Measurements from ENCODE around the gene F2RL2.

Gene F2RL2

GRCh38 chr5:76615759-76616158 is 7.4 kb downstream of the F2RL2 start:
- Histone ChIP-seq H3K27ac (ENCODE audit: extremely low read depth, low read depth, low read length) (no peak overlapping the region), H3K9me3 (ENCODE audit: control insufficient read depth, insufficient read depth, low read depth, low read length) (no peaks in the 10 kb centered on the region), H3K36me3 (ENCODE audit: control insufficient read depth in 2 of 2, insufficient read depth in 1 of 2, low read length in 2 of 2) (no peaks in the 10 kb centered on the region), H3K4me1 (ENCODE audit: control insufficient read depth, insufficient read depth, low read length) (0 out of 2 replicates have a peak, but pooled peaks cover 3% of the 10 kb centered on the region), H3K4me3 (ENCODE audit: low read depth, low read length) (no peak overlapping the region)
- POLR2A ChIA-PET, result no interaction called here
- CTCF ChIA-PET, result interaction anchor here (0.9 to 3.3 kb wide), 5 partner anchors 12 to 159 kb away, joined by 3 to 10 read pairs (median 3); no protein-coding TSS in a partner anchor
- TF ChIP-seq ZNF280C (tag by site-specific recombination; IDR thresholded peaks at IDR 0.05) (no peak), BCL11B (tag by site-specific recombination; IDR thresholded peaks at IDR 0.05; ENCODE audit: low read depth) (0 out of 2 replicates have a peak, but pooled peaks have one; percentile 65), ZBTB6 (tag by site-specific recombination; IDR thresholded peaks at IDR 0.05) (peak; percentile 54; the same call in 1 of the 2 replicates), ZNF837 (tag by site-specific recombination; IDR thresholded peaks at IDR 0.05) (no peak), ZSCAN30 (tag by site-specific recombination; IDR thresholded peaks at IDR 0.05) (peak; percentile 52; the same call in 1 of the 2 replicates), ATF2 (tag by site-specific recombination; IDR thresholded peaks at IDR 0.05; ENCODE audit: low read depth) (peak; percentile 95), HIC1 (tag by site-specific recombination; IDR thresholded peaks at IDR 0.05) (peak; percentile 92), ZNF843 (tag by site-specific recombination; IDR thresholded peaks at IDR 0.05) (peak; percentile 73), ZNF449 (tag by site-specific recombination; IDR thresholded peaks at IDR 0.05) (peak; percentile 87), SP7 (tag by site-specific recombination; IDR thresholded peaks at IDR 0.05) (0 out of 2 replicates have a peak, but pooled peaks have one; percentile 40), PRDM6 (tag by site-specific recombination; IDR thresholded peaks at IDR 0.05) (peak; percentile 93), ZNF561 (tag by site-specific recombination; IDR thresholded peaks at IDR 0.05; ENCODE audit: borderline replicate concordance) (peak; percentile 61; the same call in 1 of the 2 replicates), ZSCAN16 (tag by site-specific recombination; IDR thresholded peaks at IDR 0.05) (no peak), ZXDB (tag by site-specific recombination; IDR thresholded peaks at IDR 0.05) (no peak), BCL11A (tag by site-specific recombination; IDR thresholded peaks at IDR 0.05; ENCODE audit: low read depth) (no peak), ZNF629 (tag by site-specific recombination; IDR thresholded peaks at IDR 0.05) (peak; percentile 88), ZNF362 (tag by site-specific recombination; IDR thresholded peaks at IDR 0.05) (peak; percentile 71; the same call in 1 of the 2 replicates), ZNF266 (tag by site-specific recombination; IDR thresholded peaks at IDR 0.05; ENCODE audit: low read depth) (no peak), OSR2 (tag by site-specific recombination; IDR thresholded peaks at IDR 0.05) (peak; percentile 48; the same call in 1 of the 2 replicates), ZNF24 (tag by site-specific recombination; IDR thresholded peaks at IDR 0.05) (peak; percentile 41; the same call in 1 of the 2 replicates), ZNF366 (tag by site-specific recombination; conservative IDR thresholded peaks at IDR 0.05) (peak; percentile 40; the same call in 1 of the 2 replicates), ZBTB7A (tag by site-specific recombination; IDR thresholded peaks at IDR 0.05; ENCODE audit: low read depth) (no peak), FEZF1 (tag by site-specific recombination; IDR thresholded peaks at IDR 0.05) (peak; percentile 62; the same call in 1 of the 2 replicates), ZNF660 (tag by site-specific recombination; IDR thresholded peaks at IDR 0.05) (peak; percentile 80), ZNF558 (tag by site-specific recombination; IDR thresholded peaks at IDR 0.05) (0 out of 2 replicates have a peak, but pooled peaks have one; percentile 40), IKZF3 (tag by site-specific recombination; IDR thresholded peaks at IDR 0.05) (peak; percentile 80), ZBTB21 (tag by site-specific recombination; IDR thresholded peaks at IDR 0.05) (peak; percentile 79)
